ENCODE results near the gene POLH. TPM values are rescaled to one million over a fixed set of nuclear protein-coding genes. Genes with fewer than 3 reads are reported as not detected.

Gene POLH
- total and polyA plus RNA-seq, 9 of the 15 experiments (the other 6 are each of a cell fraction or from before 2014, with no cell fraction given), result 5.8 to 31.6 (median 20.6) TPM

DNA sequence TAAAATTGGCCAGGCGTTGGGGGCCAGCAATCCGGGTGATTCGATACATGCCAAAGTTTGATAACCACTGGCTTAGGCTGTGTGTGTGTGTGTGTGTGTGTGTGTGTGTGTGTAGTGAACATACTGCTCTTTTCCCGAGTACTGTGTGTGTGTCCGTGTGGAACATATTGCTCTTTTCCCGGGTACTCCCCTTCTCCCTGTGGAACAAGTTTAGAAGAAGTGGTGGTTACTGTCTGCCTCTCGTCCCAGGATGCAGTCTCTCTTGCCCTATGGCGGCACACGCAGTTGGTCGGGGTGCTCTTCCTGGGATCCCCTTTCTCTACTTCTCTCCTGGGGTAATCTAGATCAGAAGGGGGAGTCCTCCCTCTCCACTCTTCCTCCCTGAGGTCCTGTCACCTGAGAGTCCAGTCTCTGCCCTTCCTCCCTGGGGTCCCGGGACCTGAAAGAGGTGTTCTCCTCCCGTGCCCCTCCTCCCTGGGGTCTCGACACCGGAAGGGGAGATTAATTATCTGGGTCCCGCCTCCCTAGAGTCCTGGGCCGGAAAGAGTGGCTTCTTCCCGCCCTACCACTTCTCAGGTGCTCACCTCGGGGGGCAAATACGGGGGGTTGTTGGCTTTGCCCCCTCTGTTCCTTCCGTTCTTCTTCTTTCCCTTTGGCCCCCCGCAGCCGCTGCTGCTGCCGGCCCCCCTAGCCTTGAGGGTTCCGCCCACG is 52.6 kb downstream of the POLH start (continued):
- TF ChIP-seq, protein P1, sequence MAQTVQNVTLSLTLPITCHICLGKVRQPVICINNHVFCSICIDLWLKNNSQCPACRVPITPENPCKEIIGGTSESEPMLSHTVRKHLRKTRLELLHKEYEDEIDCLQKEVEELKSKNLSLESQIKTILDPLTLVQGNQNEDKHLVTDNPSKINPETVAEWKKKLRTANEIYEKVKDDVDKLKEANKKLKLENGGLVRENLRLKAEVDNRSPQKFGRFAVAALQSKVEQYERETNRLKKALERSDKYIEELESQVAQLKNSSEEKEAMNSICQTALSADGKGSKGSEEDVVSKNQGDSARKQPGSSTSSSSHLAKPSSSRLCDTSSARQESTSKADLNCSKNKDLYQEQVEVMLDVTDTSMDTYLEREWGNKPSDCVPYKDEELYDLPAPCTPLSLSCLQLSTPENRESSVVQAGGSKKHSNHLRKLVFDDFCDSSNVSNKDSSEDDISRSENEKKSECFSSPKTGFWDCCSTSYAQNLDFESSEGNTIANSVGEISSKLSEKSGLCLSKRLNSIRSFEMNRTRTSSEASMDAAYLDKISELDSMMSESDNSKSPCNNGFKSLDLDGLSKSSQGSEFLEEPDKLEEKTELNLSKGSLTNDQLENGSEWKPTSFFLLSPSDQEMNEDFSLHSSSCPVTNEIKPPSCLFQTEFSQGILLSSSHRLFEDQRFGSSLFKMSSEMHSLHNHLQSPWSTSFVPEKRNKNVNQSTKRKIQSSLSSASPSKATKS (CRISPR knock-in tag; IDR thresholded peaks at IDR 0.05), result no peak
- TF ChIP-seq ZNF253 (CRISPR knock-in tag; conservative IDR thresholded peaks at IDR 0.05) (no peak), SREBF2 (CRISPR knock-in tag; IDR thresholded peaks at IDR 0.05) (no peak), MLLT1 (IDR thresholded peaks at IDR 0.05) (peak; percentile 97 to 99), COPS2 (conservative IDR thresholded peaks at IDR 0.05) (no peak), RCOR1 (IDR thresholded peaks at IDR 0.05; ENCODE audit: borderline replicate concordance in 1 of 2, low read depth in 2 of 2, low read length in 2 of 2) (peak in 1 of 2 experiments; percentile 85; a peak in 2 of 4 replicates), GABPB1 (CRISPR knock-in tag; IDR thresholded peaks at IDR 0.05) (peak; percentile 27; the same call in 1 of the 2 replicates), NFYB (IDR thresholded peaks at IDR 0.05; ENCODE audit: extremely low read depth, insufficient read length) (no peak), POLR2A (conservative IDR thresholded peaks at IDR 0.05) (peak; percentile 84), HMG20A (CRISPR knock-in tag; conservative IDR thresholded peaks at IDR 0.05) (no peak), TCFL5 (CRISPR knock-in tag; conservative IDR thresholded peaks at IDR 0.05) (no peak; the same call in 1 of the 2 replicates), CEBPG (CRISPR knock-in tag; IDR thresholded peaks at IDR 0.05) (no peak), CEBPG (tag; conservative IDR thresholded peaks at IDR 0.05 in 1 of 2, IDR thresholded peaks at IDR 0.05 in 1 of 2) (no peak), HCFC1 (IDR thresholded peaks at IDR 0.05; ENCODE audit: low read depth, low read length) (no peak), ZNF644 (tag; IDR thresholded peaks at IDR 0.05; ENCODE audit: low read depth) (no peak), SRSF3 (IDR thresholded peaks at IDR 0.05; ENCODE audit: insufficient read depth, low read length) (no peak), CGGBP1 (CRISPR knock-in tag; IDR thresholded peaks at IDR 0.05) (no peak)
- TF ChIP-seq, protein P2, sequence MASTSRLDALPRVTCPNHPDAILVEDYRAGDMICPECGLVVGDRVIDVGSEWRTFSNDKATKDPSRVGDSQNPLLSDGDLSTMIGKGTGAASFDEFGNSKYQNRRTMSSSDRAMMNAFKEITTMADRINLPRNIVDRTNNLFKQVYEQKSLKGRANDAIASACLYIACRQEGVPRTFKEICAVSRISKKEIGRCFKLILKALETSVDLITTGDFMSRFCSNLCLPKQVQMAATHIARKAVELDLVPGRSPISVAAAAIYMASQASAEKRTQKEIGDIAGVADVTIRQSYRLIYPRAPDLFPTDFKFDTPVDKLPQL (IDR thresholded peaks at IDR 0.05; ENCODE audit: extremely low read depth, insufficient read length), result no peak
- TF ChIP-seq, protein P3, sequence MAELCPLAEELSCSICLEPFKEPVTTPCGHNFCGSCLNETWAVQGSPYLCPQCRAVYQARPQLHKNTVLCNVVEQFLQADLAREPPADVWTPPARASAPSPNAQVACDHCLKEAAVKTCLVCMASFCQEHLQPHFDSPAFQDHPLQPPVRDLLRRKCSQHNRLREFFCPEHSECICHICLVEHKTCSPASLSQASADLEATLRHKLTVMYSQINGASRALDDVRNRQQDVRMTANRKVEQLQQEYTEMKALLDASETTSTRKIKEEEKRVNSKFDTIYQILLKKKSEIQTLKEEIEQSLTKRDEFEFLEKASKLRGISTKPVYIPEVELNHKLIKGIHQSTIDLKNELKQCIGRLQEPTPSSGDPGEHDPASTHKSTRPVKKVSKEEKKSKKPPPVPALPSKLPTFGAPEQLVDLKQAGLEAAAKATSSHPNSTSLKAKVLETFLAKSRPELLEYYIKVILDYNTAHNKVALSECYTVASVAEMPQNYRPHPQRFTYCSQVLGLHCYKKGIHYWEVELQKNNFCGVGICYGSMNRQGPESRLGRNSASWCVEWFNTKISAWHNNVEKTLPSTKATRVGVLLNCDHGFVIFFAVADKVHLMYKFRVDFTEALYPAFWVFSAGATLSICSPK (IDR thresholded peaks at IDR 0.05; ENCODE audit: borderline replicate concordance), result no peak
- TF ChIP-seq, protein P4, sequence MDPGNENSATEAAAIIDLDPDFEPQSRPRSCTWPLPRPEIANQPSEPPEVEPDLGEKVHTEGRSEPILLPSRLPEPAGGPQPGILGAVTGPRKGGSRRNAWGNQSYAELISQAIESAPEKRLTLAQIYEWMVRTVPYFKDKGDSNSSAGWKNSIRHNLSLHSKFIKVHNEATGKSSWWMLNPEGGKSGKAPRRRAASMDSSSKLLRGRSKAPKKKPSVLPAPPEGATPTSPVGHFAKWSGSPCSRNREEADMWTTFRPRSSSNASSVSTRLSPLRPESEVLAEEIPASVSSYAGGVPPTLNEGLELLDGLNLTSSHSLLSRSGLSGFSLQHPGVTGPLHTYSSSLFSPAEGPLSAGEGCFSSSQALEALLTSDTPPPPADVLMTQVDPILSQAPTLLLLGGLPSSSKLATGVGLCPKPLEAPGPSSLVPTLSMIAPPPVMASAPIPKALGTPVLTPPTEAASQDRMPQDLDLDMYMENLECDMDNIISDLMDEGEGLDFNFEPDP (CRISPR knock-in tag; IDR thresholded peaks at IDR 0.05), result 0 out of 2 replicates have a peak, but pooled peaks have one; percentile 65
